Astrocyte (in vitro differentiated cells and primary cell): ENCODE results near the gene INSRR. TPM values are rescaled to one million over a fixed set of nuclear protein-coding genes. Genes with fewer than 3 reads are reported as not detected.

Experiments
- DNase-seq: peaks from one replicate; pipeline ENCODE4 v3.0.0-alpha.2; 2010; ENCODE audit warnings: low read depth
- FAIRE-seq: peaks from 2 replicates; lab custom pipeline; 2011; peaks lifted over from hg19 to GRCh38; lab: Jason Lieb, UNC
- H2AFZ ChIP-seq: 2 replicates; pipeline ENCODE4 v1.6.0; 2012; ENCODE audit warnings: low read depth, low read length, inconsistent platforms
- H3K27ac ChIP-seq: 2 replicates; pipeline ENCODE4 v1.5.1; 2011; ENCODE audit warnings: low read depth, low read length, inconsistent platforms
- H3K27me3 ChIP-seq: 2 replicates; pipeline ENCODE4 v1.6.0; 2011; ENCODE audit warnings: low read length, inconsistent platforms; ENCODE audit not compliant: insufficient read depth
- H3K36me3 ChIP-seq: 2 replicates; pipeline ENCODE4 v1.5.1; 2011; ENCODE audit warnings: low read length, inconsistent platforms; ENCODE audit not compliant: insufficient read depth
- H3K4me1 ChIP-seq: 2 replicates; pipeline ENCODE4 v1.5.1; 2011; ENCODE audit warnings: low read length, inconsistent platforms; ENCODE audit not compliant: insufficient read depth
- H3K4me2 ChIP-seq: 2 replicates; pipeline ENCODE4 v1.6.0; 2012; ENCODE audit warnings: low read length, inconsistent platforms
- H3K4me3 ChIP-seq: 2 replicates; pipeline ENCODE4 v1.5.1; 2011; ENCODE audit warnings: low read depth, mild to moderate bottlenecking, low read length, inconsistent platforms; ENCODE audit not compliant: insufficient read depth
- H3K79me2 ChIP-seq: 2 replicates; pipeline ENCODE4 v1.6.0; 2012; ENCODE audit warnings: mild to moderate bottlenecking, low read length, inconsistent platforms; ENCODE audit not compliant: insufficient read depth
- H3K9ac ChIP-seq: 2 replicates; pipeline ENCODE4 v1.6.0; 2012; ENCODE audit warnings: mild to moderate bottlenecking, low read length, inconsistent platforms
- H3K9me3 ChIP-seq: 2 replicates; pipeline ENCODE4 v1.5.1; 2012; ENCODE audit warnings: low read depth, mild to moderate bottlenecking, low read length, inconsistent platforms; ENCODE audit not compliant: insufficient read depth
- H4K20me1 ChIP-seq: 2 replicates; pipeline ENCODE4 v1.6.0; 2012; ENCODE audit warnings: low read length, inconsistent platforms; ENCODE audit not compliant: insufficient read depth
- H3K27ac Mint-ChIP-seq: one replicate; pipeline ENCODE4 v1.8.0; 2021; ENCODE audit warnings: mild to moderate bottlenecking, mixed read lengths; ENCODE audit not compliant: unreplicated experiment
- H3K27me3 Mint-ChIP-seq: one replicate; pipeline ENCODE4 v1.8.0; 2021; ENCODE audit warnings: low read depth, mixed read lengths; ENCODE audit not compliant: unreplicated experiment
- H3K36me3 Mint-ChIP-seq: one replicate; pipeline ENCODE4 v1.8.0; 2021; ENCODE audit warnings: low read depth, mixed read lengths; ENCODE audit not compliant: unreplicated experiment
- H3K4me1 Mint-ChIP-seq: one replicate; pipeline ENCODE4 v1.8.0; 2021; ENCODE audit warnings: low read depth, mixed read lengths; ENCODE audit not compliant: unreplicated experiment
- H3K4me3 Mint-ChIP-seq: one replicate; pipeline ENCODE4 v1.8.0; 2021; ENCODE audit warnings: mild to moderate bottlenecking, moderate library complexity, mixed read lengths; ENCODE audit not compliant: unreplicated experiment
- H3K9me3 Mint-ChIP-seq: one replicate; pipeline ENCODE4 v1.8.0; 2021; ENCODE audit warnings: mild to moderate bottlenecking, mixed read lengths; ENCODE audit not compliant: unreplicated experiment
- CTCF ChIP-seq: IDR thresholded peaks from 2 replicates; pipeline ENCODE4 v1.5.1; 2011; ENCODE audit warnings: low read depth, mild to moderate bottlenecking, inconsistent platforms, low read length, moderate library complexity; ENCODE audit not compliant: insufficient read depth
- EZH2 ChIP-seq: IDR thresholded peaks from 2 replicates; pipeline ENCODE4 v1.6.1; 2012; ENCODE audit warnings: mild to moderate bottlenecking, low read length, inconsistent platforms; ENCODE audit not compliant: insufficient read depth
- total RNA-seq: library from RNA; stranded (reverse); gene quantifications from 2 replicates; pipeline ENCODE4 v1.2.1, GENCODE V29; 2021

The INSRR gene
- total RNA-seq, 1 donor from 2014 or later: 0.05 TPM

GRCh38 chr1:156836892-156837291 lies 22.0 kb downstream of the INSRR start:
- Histone ChIP-seq H3K9me3 (no peaks in the 10 kb centered on the region), H4K20me1 (peaks cover 5% of the 10 kb centered on the region), H3K27ac (no peak overlapping the region), H3K4me2 (no peak overlapping the region), H3K4me1 (no peaks in the 10 kb centered on the region), H3K36me3 (no peaks in the 10 kb centered on the region), H3K27me3 (peaks cover 55% of the 10 kb centered on the region), H3K4me3 (no peak overlapping the region), H2AFZ (no peak overlapping the region), H3K9ac (no peak overlapping the region), H3K79me2 (no peaks in the 10 kb centered on the region)
- DNase-seq (no peak), FAIRE-seq (no peak)
- Mint-ChIP-seq H3K4me1 (no peaks in the 10 kb centered on the region), H3K4me3 (no peak overlapping the region), H3K27me3 (peaks cover 91% of the 10 kb centered on the region), H3K9me3 (no peaks in the 10 kb centered on the region), H3K27ac (no peak overlapping the region), H3K36me3 (peaks cover 5% of the 10 kb centered on the region)
- no peak for TF ChIP-seq CTCF
- no peak for TF ChIP-seq EZH2

- H3K9me3 Mint-ChIP-seq: no peaks in the 10 kb centered on the region
- peaks cover 5% of the 10 kb centered on the region for H3K36me3 Mint-ChIP-seq
- H3K27me3 ChIP-seq: peaks cover 62% of the 10 kb centered on the region
- DNase-seq: no peak
- H3K27me3 Mint-ChIP-seq: peaks cover 92% of the 10 kb centered on the region
- no peak overlapping the region for H3K27ac ChIP-seq
- H3K4me1 ChIP-seq: no peaks in the 10 kb centered on the region
- H3K9me3 ChIP-seq: no peaks in the 10 kb centered on the region
- peaks cover 5% of the 10 kb centered on the region for H4K20me1 ChIP-seq
- H3K4me3 Mint-ChIP-seq: no peak overlapping the region
- no peak for TF ChIP-seq EZH2
- no peak overlapping the region for H3K9ac ChIP-seq
- no peak overlapping the region for H3K4me3 ChIP-seq
- no peaks in the 10 kb centered on the region for H3K79me2 ChIP-seq
- no peak overlapping the region for H3K27ac Mint-ChIP-seq
- FAIRE-seq: no peak
- no peaks in the 10 kb centered on the region for H3K4me1 Mint-ChIP-seq
- no peaks in the 10 kb centered on the region for H3K36me3 ChIP-seq
- no peak overlapping the region for H2AFZ ChIP-seq
- H3K4me2 ChIP-seq: no peak overlapping the region
These were observed 22.8 kb downstream of the INSRR start for GRCh38 chr1:156836041-156836654.

- FAIRE-seq (no peak), DNase-seq (no peak)
- no peak overlapping the region for H3K4me3 Mint-ChIP-seq
- no peak overlapping the region for H3K4me2 ChIP-seq
- peaks cover 5% of the 10 kb centered on the region for H3K36me3 Mint-ChIP-seq
- no peaks in the 10 kb centered on the region for H3K9me3 ChIP-seq
- TF ChIP-seq CTCF: no peak
- TF ChIP-seq EZH2: no peak
- H3K36me3 ChIP-seq: no peaks in the 10 kb centered on the region
- H3K4me3 ChIP-seq: no peak overlapping the region
- H4K20me1 ChIP-seq: peaks cover 5% of the 10 kb centered on the region
- H3K27me3 Mint-ChIP-seq: peaks cover 89% of the 10 kb centered on the region
- peaks cover 63% of the 10 kb centered on the region for H3K27me3 ChIP-seq
- no peaks in the 10 kb centered on the region for H3K79me2 ChIP-seq
- H3K9ac ChIP-seq: no peak overlapping the region
- no peak overlapping the region for H3K27ac Mint-ChIP-seq
- no peak overlapping the region for H2AFZ ChIP-seq
- H3K4me1 ChIP-seq: no peaks in the 10 kb centered on the region
- no peaks in the 10 kb centered on the region for H3K9me3 Mint-ChIP-seq
- no peak overlapping the region for H3K27ac ChIP-seq
- no peaks in the 10 kb centered on the region for H3K4me1 Mint-ChIP-seq
These were observed 24.6 kb downstream of the INSRR start for GRCh38 chr1:156834322-156834721.
